Lung microvascular endothelial cell (primary cell): ENCODE results near the gene THAP5. TPM values are rescaled to one million over a fixed set of nuclear protein-coding genes. Genes with fewer than 3 reads are reported as not detected.

Experiments
- DNase-seq, 2 donors: peaks; one replicate each; pipeline versions ENCODE4 v3.0.0 to v3.0.0-alpha.2; 2010; ENCODE audit warnings: low read depth in 2 of 2
- total RNA-seq: library from RNA; depleted of rRNA; stranded (reverse); fragments of >200 nt; gene quantifications from 2 replicates; pipeline ENCODE4 v1.2.1, GENCODE V29; 2014

The THAP5 gene
- total RNA-seq, 1 donor from 2014 or later, result 11.5 TPM

GRCh38 chr7:108535257-108535656 lies 34.2 kb downstream of the THAP5 start:
- no peak for DNase-seq

- no peak for DNase-seq
Measured at GRCh38 chr7:108533712-108534111, 35.8 kb downstream of the THAP5 start.

- DNase-seq, result no peak
Measured at GRCh38 chr7:108529341-108529740, 40.2 kb downstream of the THAP5 start.

GRCh38 chr7:108528183-108528712 lies 41.3 kb downstream of the THAP5 start:
- peak in 1 of 2 donors; percentile 9 for DNase-seq

- DNase-seq, result no peak
Measured at GRCh38 chr7:108526768-108527017, 42.8 kb downstream of the THAP5 start.

- DNase-seq, result peak; percentile 100
Measured at GRCh38 chr7:108525985-108526767, 43.3 kb downstream of the THAP5 start, which contains the start of gene PNPLA8. Gene PNPLA8 (minus strand): TSS chr7:108526135. CDS start chr7:108515491, 10,644 bp downstream.

- DNase-seq, result peak; percentile 77 to 85
Measured at GRCh38 chr7:108525327-108525984, 44.0 kb downstream of the THAP5 start.

GRCh38 chr7:108522780-108523179 lies 46.7 kb downstream of the THAP5 start:
- DNase-seq, result no peak

- DNase-seq, result no peak
Measured at GRCh38 chr7:108517951-108518350, 51.6 kb downstream of the THAP5 start.

GRCh38 chr7:108515630-108516029 lies 53.9 kb downstream of the THAP5 start:
- DNase-seq, result no peak

GRCh38 chr7:108515013-108515412 lies 54.5 kb downstream of the THAP5 start:
- no peak for DNase-seq

Other genes starting within 250 kb of the THAP5 start
- 1.2 and 8.7 TPM in 2 replicates for gene NRCAM, start 113.3 kb downstream of the THAP5 start, total RNA-seq
- 20.5 and 27.6 TPM in 2 replicates for gene PNPLA8, start 43.6 kb downstream of the THAP5 start, total RNA-seq
- gene DNAJB9, start 168 bp upstream of the THAP5 start, total RNA-seq, result 24.8 and 53.8 TPM in 2 replicates